ENCODE data around the gene DRAXIN.

DNA sequence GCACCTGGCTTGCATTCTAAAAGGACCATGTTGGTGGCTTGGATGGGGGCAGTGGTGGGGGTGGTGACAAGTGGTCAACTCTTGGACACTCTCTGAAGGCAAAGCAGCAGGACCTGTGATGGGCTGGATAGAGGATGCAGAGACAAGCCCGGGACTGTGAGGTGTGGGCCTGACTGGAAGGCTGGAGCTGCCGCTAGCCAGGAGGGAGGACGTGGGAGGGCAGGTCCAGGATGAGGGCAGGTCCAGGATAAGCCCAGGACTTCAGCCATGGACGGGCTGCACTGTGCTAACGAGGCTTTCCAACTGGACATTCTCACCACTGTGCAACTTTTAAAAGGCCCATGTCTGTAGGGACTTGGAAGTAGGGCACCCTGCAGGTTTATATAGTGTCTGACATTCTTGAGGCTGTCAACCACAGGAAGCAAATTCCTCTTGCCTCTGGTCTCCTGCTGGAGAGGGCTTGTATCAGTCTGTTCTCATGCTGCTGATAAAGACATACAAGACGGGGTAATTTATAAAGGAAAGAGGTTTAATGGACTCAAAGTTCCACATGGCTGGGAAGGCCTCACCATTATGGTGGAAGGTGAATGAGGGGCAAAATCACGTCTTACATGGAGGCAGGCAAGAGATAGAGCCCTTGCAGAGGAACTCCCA, 62.2 kb downstream of the DRAXIN start:
- no peak for TF ChIP-seq TAF1 (IDR thresholded peaks at IDR 0.05; ENCODE audit: low read depth, low read length)
- no peak for TF ChIP-seq POLR2A (IDR thresholded peaks at IDR 0.05; ENCODE audit: low read depth, low read length)
